GM19238 (cell line): ENCODE data around the gene SPRED1.
"Not testable (repeated sequence)": the region's sequence is repeated elsewhere in the genome, so short reads cannot be mapped to it uniquely, and the experiment has no call there.

Source experiments
- DNase-seq: peaks from one replicate; pipeline ENCODE4 v3.0.0; 2011; ENCODE audit warnings: low spot score; ENCODE audit not compliant: insufficient read length

The SPRED1 gene

DNA sequence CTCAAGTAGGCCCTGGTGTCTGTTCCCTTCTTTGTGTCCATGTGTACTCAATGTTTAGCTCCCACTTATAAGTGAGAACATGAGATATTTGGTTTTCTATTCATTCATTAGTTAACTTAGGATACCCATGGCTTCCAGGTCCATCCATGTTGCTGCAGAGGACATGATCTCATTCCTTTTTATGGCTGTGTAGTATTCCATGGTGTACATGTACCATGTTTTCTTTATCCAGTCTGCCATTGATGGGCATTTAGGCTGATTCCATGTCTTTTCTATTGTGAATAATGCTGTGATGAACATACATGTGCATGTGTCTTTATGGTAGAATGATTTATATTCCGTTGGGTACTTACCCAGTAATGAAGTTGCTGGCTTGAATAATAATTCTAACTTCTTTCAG lies 24.6 kb downstream of the SPRED1 start:
- not testable (repeated sequence) for DNase-seq

- DNase-seq: no peak
Observed at GRCh38 chr15:38281031-38281430, 28.4 kb downstream of the SPRED1 start.

DNA sequence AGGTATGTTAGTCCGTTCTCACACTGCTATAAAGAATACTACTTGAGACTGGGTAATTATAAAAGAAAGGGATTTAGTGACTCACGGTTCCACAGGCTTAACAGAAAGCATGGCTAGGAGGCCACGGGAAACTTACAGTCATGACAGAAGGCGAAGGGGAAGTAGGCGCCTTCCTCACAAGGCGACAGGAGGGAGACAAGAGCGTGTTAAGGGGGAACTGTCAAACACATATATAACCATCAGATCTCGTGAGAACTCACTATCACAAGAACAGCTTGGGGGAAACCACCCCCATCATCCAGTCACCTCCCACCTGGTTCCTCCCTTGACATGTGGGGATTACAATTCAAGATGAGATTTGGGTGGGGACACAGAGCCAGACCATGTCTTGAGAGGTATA lies 30.4 kb downstream of the SPRED1 start:
- DNase-seq: no peak

DNA sequence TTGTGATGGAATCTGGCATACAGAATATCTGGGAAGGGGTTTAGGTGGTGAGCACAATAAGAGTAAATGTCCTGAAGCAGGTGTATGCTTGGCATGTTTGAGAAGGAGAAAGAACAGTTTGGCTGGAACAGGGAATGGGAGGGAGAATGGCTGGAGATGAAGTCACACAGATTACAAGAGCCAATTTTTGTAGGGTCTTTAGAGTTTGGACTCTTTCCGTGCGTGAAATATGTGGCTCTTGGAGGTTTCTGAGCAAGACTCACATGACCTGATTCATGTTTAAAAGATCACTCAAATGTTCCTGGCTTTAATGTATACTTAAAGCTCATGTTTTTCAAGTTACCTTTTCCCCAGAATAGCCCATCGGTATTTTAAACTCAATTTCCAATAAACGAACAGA lies 32.8 kb downstream of the SPRED1 start:
- no peak for DNase-seq

GRCh38 chr15:38294126-38294525 lies 41.5 kb downstream of the SPRED1 start:
- no peak for DNase-seq

DNA sequence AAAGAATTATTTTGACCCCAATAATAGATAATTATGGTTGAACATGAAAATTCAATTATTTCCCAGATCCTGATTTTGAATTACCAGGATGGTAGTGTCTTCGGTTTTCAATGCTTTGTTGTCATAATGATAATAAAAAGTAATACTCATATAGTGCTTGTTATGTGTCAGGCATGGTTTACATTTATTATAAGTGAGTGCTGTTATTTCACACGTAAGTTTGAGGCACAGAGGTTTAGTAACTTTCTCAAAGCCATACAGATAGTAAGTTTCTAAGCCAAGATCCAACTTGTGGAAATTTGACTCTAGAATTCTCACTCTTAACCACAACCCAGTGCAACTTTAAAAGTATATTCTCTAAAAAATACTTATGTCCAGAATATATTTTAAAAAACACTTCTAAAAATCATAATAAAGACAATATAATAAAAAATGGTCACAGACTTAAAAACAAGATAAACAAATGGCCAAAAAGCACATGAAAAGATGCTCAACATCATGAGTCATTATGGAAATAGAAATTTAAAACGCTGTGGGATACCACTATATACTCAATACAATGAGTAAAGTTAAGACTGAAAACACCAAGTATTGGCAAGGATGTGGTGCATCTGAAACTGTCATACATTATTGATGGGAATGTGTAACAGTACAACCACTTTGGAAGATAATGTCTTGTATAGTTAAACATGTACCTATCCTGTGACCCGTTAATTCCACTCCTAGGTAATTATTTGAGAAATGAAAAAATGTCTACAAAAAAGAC lies 45.2 kb downstream of the SPRED1 start:
- no peak for DNase-seq

DNA sequence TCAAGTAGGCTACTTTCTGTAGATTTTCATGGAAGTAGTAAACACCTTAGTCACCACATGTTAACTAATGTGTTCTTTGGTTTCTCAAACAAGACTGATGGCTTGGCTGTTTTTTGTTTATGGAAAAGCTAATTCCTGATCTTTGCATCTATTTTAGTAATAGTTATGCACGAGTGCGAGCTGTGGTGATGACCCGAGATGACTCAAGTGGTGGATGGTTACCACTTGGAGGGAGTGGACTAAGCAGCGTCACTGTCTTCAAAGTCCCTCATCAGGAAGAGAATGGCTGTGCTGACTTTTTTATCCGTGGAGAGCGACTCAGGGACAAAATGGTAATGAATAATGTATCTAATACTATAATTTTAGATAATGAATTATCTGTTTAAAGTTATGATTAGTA lies 46.6 kb downstream of the SPRED1 start:
- no peak for DNase-seq

- DNase-seq: no peak
Observed at GRCh38 chr15:38300395-38300794, 47.8 kb downstream of the SPRED1 start.

- DNase-seq: no peak
Observed at GRCh38 chr15:38304481-38304880, 51.8 kb downstream of the SPRED1 start.

GRCh38 chr15:38307251-38307650 lies 54.6 kb downstream of the SPRED1 start:
- DNase-seq: no peak

- DNase-seq: no peak
Observed at GRCh38 chr15:38307861-38308641, 55.4 kb downstream of the SPRED1 start.

DNA sequence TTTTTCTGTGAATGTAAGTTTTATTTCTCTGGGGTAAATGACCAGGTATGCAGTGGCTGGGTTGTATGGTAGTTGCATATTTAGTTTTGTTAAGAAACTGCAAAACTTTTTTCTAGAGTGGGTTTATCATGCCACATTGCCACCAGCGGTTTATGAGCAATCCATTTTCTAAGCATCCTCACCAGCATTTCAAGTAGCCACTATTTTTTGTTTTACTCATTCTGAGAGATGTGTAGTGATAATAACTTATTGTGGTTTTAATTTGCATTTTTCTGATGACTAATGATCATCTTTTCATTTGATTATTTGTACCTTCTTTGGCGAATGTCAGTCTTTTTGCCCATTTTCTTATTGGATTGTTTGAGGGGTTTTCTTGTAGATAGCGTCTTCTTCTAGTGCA lies 56.2 kb downstream of the SPRED1 start:
- DNase-seq: no peak

- no peak for DNase-seq
Observed at GRCh38 chr15:38312190-38312589, 59.6 kb downstream of the SPRED1 start.

- no peak for DNase-seq
Observed at GRCh38 chr15:38316311-38316710, 63.7 kb downstream of the SPRED1 start.

DNA sequence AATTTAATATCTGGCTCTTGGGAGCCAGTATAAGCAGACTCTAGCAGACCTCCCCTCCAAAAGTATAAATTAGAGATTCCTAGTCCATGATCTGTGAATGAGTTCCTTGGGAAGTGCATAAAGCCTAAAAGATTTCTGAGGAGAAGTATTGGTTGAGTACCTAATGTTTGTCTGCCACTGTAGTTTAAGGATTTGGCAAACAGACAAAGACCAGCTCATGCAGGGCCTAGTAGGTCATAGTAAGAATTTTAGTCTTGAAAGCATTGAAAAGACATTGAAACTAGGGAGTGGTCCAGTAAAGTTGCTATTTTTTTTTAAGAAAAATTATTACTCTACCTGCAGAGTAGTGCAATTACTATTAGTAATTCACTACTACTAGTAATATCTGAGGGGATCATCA lies 67.5 kb downstream of the SPRED1 start:
- no peak for DNase-seq

DNA sequence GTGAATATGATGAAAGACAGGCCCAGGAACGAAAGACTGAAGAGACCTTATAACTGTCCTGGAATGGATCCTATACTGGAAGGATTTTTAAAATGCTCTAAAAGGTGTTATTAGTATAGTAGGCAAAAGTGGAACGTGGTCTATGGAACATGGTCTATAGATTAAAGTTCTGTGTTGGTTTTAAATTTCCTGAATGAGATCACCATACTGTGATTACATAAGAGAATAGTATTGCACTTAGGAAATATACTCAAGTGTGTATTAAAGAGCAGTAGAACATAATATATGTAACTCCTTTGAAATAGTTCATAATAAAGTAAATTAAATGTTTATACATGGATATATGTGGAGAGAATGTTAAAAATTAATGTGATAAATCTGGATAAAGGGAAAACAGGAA lies 68.2 kb downstream of the SPRED1 start:
- no peak for DNase-seq

GRCh38 chr15:38323895-38324294 lies 71.3 kb downstream of the SPRED1 start:
- DNase-seq: no peak

DNA sequence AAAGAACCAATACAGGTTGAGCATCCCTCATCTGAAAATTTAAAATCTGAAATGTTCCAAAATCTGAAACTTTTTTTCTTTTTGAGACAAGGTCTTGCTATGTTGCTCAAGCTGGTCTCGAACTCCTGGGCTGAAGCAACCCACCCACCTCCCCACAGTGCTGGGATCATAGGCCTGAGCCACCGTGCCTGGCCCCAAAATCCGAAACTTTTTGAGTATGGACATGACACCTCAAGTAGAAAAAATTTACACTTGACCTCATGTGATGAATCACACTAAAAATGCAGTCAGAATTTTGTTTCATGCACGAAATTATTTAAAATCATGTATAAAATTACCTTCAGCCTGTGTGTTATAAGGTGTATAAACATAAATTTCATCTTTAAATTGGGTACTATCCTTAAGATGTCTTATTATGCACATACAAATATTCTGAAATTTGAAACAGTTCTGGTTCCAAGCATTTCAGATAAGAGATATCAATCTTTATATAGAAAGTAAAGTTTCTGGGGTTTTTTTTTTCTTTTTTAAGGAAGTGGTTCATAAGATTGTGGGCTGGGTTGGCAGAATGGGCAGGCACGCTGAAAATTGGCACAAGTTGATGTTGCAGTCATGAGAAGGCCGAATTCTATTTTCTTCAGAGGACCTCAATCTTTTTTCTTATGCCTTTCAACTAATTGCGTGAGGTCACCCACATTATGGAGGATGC lies 72.5 kb downstream of the SPRED1 start:
- no peak for DNase-seq

GRCh38 chr15:38325648-38325990 lies 73.0 kb downstream of the SPRED1 start:
- DNase-seq: no peak

DNA sequence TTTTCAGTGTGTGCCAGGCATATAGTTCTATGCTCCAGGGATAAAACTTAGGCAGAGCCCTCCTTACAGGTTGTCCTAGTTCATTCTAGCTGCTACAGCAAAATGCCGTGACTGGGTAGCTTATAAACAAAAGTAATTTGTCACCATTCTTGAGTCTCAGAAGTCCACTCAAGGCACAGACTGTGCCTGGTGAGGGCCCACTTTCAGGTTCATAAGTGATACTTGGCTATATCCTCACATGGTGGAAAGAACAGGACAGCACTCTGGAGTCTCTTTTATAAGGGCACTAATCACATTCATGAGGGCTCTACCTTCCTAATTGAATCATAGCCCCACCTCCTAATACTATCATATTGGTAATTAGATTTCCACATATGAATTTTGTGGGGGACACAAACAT lies 80.1 kb downstream of the SPRED1 start:
- no peak for DNase-seq

GRCh38 chr15:38335116-38335515 lies 82.5 kb downstream of the SPRED1 start:
- no peak for DNase-seq

GRCh38 chr15:38344351-38344750 lies 91.7 kb downstream of the SPRED1 start:
- DNase-seq: no peak
